ENCODE data around the gene ATP8A2.

The ATP8A2 gene

GRCh38 chr13:25945596-25945995, 573.8 kb downstream of the ATP8A2 start:
- Histone ChIP-seq H2BK15ac (ENCODE audit: low read depth, poor library complexity, severe bottlenecking) (no peak overlapping the region), H3K4me3 (ENCODE audit: insufficient read depth in 1 of 2, low read depth in 1 of 2, low read length in 2 of 2) (no peak overlapping the region), H3K36me3 (ENCODE audit: control insufficient read depth in 1 of 2, insufficient read depth in 2 of 2, low read depth in 1 of 2, low read length in 2 of 2) (no peaks in the 10 kb centered on the region), H3K27ac (ENCODE audit: low read length, poor library complexity, severe bottlenecking) (peak overlapping the region; percentile 21), H4K8ac (ENCODE audit: low read length) (no peak overlapping the region), H3K9ac (ENCODE audit: low read length) (no peak overlapping the region), H3K4me1 (ENCODE audit: control insufficient read depth, insufficient read depth, low read depth, low read length) (peaks cover 33% of the 10 kb centered on the region), H3K4ac (ENCODE audit: low read depth in 1 of 2, low read length in 2 of 2) (no peak overlapping the region), H2BK5ac (ENCODE audit: low read depth, low read length, poor library complexity, severe bottlenecking) (no peak overlapping the region), H3K27me3 (ENCODE audit: control insufficient read depth in 1 of 2, insufficient read depth in 1 of 2, low read length in 2 of 2) (peaks cover 0 to 27% of the 10 kb centered on the region in 2 experiments), H3K4me2 (ENCODE audit: low read length, poor library complexity, severe bottlenecking) (peak overlapping the region; percentile 8), H3K9me3 (ENCODE audit: control insufficient read depth, low read length) (no peaks in the 10 kb centered on the region), H2AFZ (ENCODE audit: low read depth, low read length) (no peak overlapping the region), H3K23ac (ENCODE audit: low read length in 2 of 2) (no peak overlapping the region), H3K79me1 (replicated peaks; ENCODE audit: low read length, poor library complexity, severe bottlenecking) (no peaks in the 10 kb centered on the region), H2BK12ac (ENCODE audit: low read length in 2 of 2) (no peak overlapping the region), H3K14ac (ENCODE audit: low read length in 2 of 2) (no peak overlapping the region), H2AK5ac (ENCODE audit: low read length, severe bottlenecking) (peak overlapping the region; percentile 21), H2BK120ac (ENCODE audit: low read depth, low read length) (no peak overlapping the region), H3K18ac (ENCODE audit: low read depth in 1 of 2, low read length in 2 of 2) (no peak overlapping the region), H4K91ac (ENCODE audit: low read length) (no peak overlapping the region)
- WGBS: 80% methylated on average over 7 of the region's 7 CpGs
- DNase-seq: no peak

GRCh38 chr13:25946321-25946720, 574.5 kb downstream of the ATP8A2 start:
- Histone ChIP-seq H4K8ac (ENCODE audit: low read length) (no peak overlapping the region), H3K79me1 (replicated peaks; ENCODE audit: low read length, poor library complexity, severe bottlenecking) (no peaks in the 10 kb centered on the region), H3K27me3 (ENCODE audit: control insufficient read depth in 1 of 2, insufficient read depth in 1 of 2, low read length in 2 of 2) (peaks cover 0 to 21% of the 10 kb centered on the region in 2 experiments), H2BK5ac (ENCODE audit: low read depth, low read length, poor library complexity, severe bottlenecking) (no peak overlapping the region), H2BK120ac (ENCODE audit: low read depth, low read length) (no peak overlapping the region), H4K91ac (ENCODE audit: low read length) (no peak overlapping the region), H3K9ac (ENCODE audit: low read length) (no peak overlapping the region), H2BK15ac (ENCODE audit: low read depth, poor library complexity, severe bottlenecking) (no peak overlapping the region), H3K14ac (ENCODE audit: low read length in 2 of 2) (no peak overlapping the region), H3K4me3 (ENCODE audit: insufficient read depth in 1 of 2, low read depth in 1 of 2, low read length in 2 of 2) (no peak overlapping the region), H2AFZ (ENCODE audit: low read depth, low read length) (no peak overlapping the region), H3K4me2 (ENCODE audit: low read length, poor library complexity, severe bottlenecking) (no peak overlapping the region), H3K4me1 (ENCODE audit: control insufficient read depth, insufficient read depth, low read depth, low read length) (peaks cover 26% of the 10 kb centered on the region), H3K4ac (ENCODE audit: low read depth in 1 of 2, low read length in 2 of 2) (no peak overlapping the region), H3K36me3 (ENCODE audit: control insufficient read depth in 1 of 2, insufficient read depth in 2 of 2, low read depth in 1 of 2, low read length in 2 of 2) (no peaks in the 10 kb centered on the region), H3K27ac (ENCODE audit: low read length, poor library complexity, severe bottlenecking) (no peak overlapping the region), H3K9me3 (ENCODE audit: control insufficient read depth, low read length) (no peaks in the 10 kb centered on the region), H2AK5ac (ENCODE audit: low read length, severe bottlenecking) (peak overlapping the region; percentile 84), H3K18ac (ENCODE audit: low read depth in 1 of 2, low read length in 2 of 2) (no peak overlapping the region), H2BK12ac (ENCODE audit: low read length in 2 of 2) (no peak overlapping the region), H3K23ac (ENCODE audit: low read length in 2 of 2) (no peak overlapping the region)
- WGBS: 100% methylated on average over 2 of the region's 6 CpGs
- DNase-seq: no peak

GRCh38 chr13:25948910-25949309, 577.1 kb downstream of the ATP8A2 start:
- no peak overlapping the region for H2BK120ac ChIP-seq (ENCODE audit: low read depth, low read length)
- no peak overlapping the region for H4K8ac ChIP-seq (ENCODE audit: low read length)
- no peak overlapping the region for H3K23ac ChIP-seq (ENCODE audit: low read length in 2 of 2)
- 71% methylated on average over 3 of the region's 3 CpGs for WGBS
- no peak overlapping the region for H3K4me3 ChIP-seq (ENCODE audit: insufficient read depth in 1 of 2, low read depth in 1 of 2, low read length in 2 of 2)
- H4K91ac ChIP-seq (ENCODE audit: low read length): no peak overlapping the region
- peaks cover 22% of the 10 kb centered on the region for H3K4me1 ChIP-seq (ENCODE audit: control insufficient read depth, insufficient read depth, low read depth, low read length)
- H3K36me3 ChIP-seq (ENCODE audit: control insufficient read depth in 1 of 2, insufficient read depth in 2 of 2, low read depth in 1 of 2, low read length in 2 of 2): no peaks in the 10 kb centered on the region
- H2BK5ac ChIP-seq (ENCODE audit: low read depth, low read length, poor library complexity, severe bottlenecking): no peak overlapping the region
- no peak overlapping the region for H3K4ac ChIP-seq (ENCODE audit: low read depth in 1 of 2, low read length in 2 of 2)
- H2BK15ac ChIP-seq (ENCODE audit: low read depth, poor library complexity, severe bottlenecking): no peak overlapping the region
- DNase-seq: no peak
- no peaks in the 10 kb centered on the region for H3K79me1 ChIP-seq (replicated peaks; ENCODE audit: low read length, poor library complexity, severe bottlenecking)
- H3K27ac ChIP-seq (ENCODE audit: low read length, poor library complexity, severe bottlenecking): no peak overlapping the region
- no peak overlapping the region for H2AK5ac ChIP-seq (ENCODE audit: low read length, severe bottlenecking)
- H2BK12ac ChIP-seq (ENCODE audit: low read length in 2 of 2): no peak overlapping the region
- H3K27me3 ChIP-seq (ENCODE audit: control insufficient read depth in 1 of 2, insufficient read depth in 1 of 2, low read length in 2 of 2): peaks cover 0 to 19% of the 10 kb centered on the region in 2 experiments
- no peak overlapping the region for H3K4me2 ChIP-seq (ENCODE audit: low read length, poor library complexity, severe bottlenecking)
- no peak overlapping the region for H3K14ac ChIP-seq (ENCODE audit: low read length in 2 of 2)
- no peak overlapping the region for H3K18ac ChIP-seq (ENCODE audit: low read depth in 1 of 2, low read length in 2 of 2)
- H3K9ac ChIP-seq (ENCODE audit: low read length): no peak overlapping the region
- no peak overlapping the region for H2AFZ ChIP-seq (ENCODE audit: low read depth, low read length)
- no peaks in the 10 kb centered on the region for H3K9me3 ChIP-seq (ENCODE audit: control insufficient read depth, low read length)

- Histone ChIP-seq H3K14ac (ENCODE audit: low read length in 2 of 2) (no peak overlapping the region), H4K91ac (ENCODE audit: low read length) (no peak overlapping the region), H3K4me1 (ENCODE audit: control insufficient read depth, insufficient read depth, low read depth, low read length) (peaks cover 5% of the 10 kb centered on the region), H4K8ac (ENCODE audit: low read length) (no peak overlapping the region), H2AK5ac (ENCODE audit: low read length, severe bottlenecking) (no peak overlapping the region), H2BK120ac (ENCODE audit: low read depth, low read length) (no peak overlapping the region), H2AFZ (ENCODE audit: low read depth, low read length) (no peak overlapping the region), H3K9me3 (ENCODE audit: control insufficient read depth, low read length) (no peaks in the 10 kb centered on the region), H3K27ac (ENCODE audit: low read length, poor library complexity, severe bottlenecking) (no peak overlapping the region), H2BK12ac (ENCODE audit: low read length in 2 of 2) (no peak overlapping the region), H3K79me1 (replicated peaks; ENCODE audit: low read length, poor library complexity, severe bottlenecking) (no peaks in the 10 kb centered on the region), H3K9ac (ENCODE audit: low read length) (no peak overlapping the region), H3K27me3 (ENCODE audit: control insufficient read depth in 1 of 2, insufficient read depth in 1 of 2, low read length in 2 of 2) (peaks cover 0 to 10% of the 10 kb centered on the region in 2 experiments), H3K4me2 (ENCODE audit: low read length, poor library complexity, severe bottlenecking) (no peak overlapping the region), H3K36me3 (ENCODE audit: control insufficient read depth in 1 of 2, insufficient read depth in 2 of 2, low read depth in 1 of 2, low read length in 2 of 2) (no peaks in the 10 kb centered on the region), H3K18ac (ENCODE audit: low read depth in 1 of 2, low read length in 2 of 2) (no peak overlapping the region), H3K4ac (ENCODE audit: low read depth in 1 of 2, low read length in 2 of 2) (no peak overlapping the region), H2BK15ac (ENCODE audit: low read depth, poor library complexity, severe bottlenecking) (no peak overlapping the region), H2BK5ac (ENCODE audit: low read depth, low read length, poor library complexity, severe bottlenecking) (no peak overlapping the region), H3K4me3 (ENCODE audit: insufficient read depth in 1 of 2, low read depth in 1 of 2, low read length in 2 of 2) (no peak overlapping the region), H3K23ac (ENCODE audit: low read length in 2 of 2) (no peak overlapping the region)
- WGBS: 83% methylated on average over 4 of the region's 4 CpGs
- no peak for DNase-seq
These were observed 580.1 kb downstream of the ATP8A2 start for GRCh38 chr13:25951831-25952230.
